ENCODE measurements around the gene ERP29. TPM values are rescaled to one million over a fixed set of nuclear protein-coding genes. Genes with fewer than 3 reads are reported as not detected.
A peak's percentile ranks its signal among the peaks of the same experiment; 100 is the strongest.

Gene ERP29
- total RNA-seq, 2 experiments from 2014 or later = 82.9 to 83.7 TPM

GRCh38 chr12:112018571-112019237 is 5.5 kb downstream of the ERP29 start:
- intact Hi-C loops (cut with micrococcal nuclease) = no loop called here
- Mint-ChIP-seq H3K36me3 (ENCODE audit: low read depth) (peaks cover 55% of the 10 kb centered on the region), H3K9me3 (no peaks in the 10 kb centered on the region), H3K4me3 (no peak overlapping the region), H3K4me1 (ENCODE audit: low read depth) (peaks cover 60% of the 10 kb centered on the region), H3K27ac (peak overlapping the region; percentile 39), H3K27me3 (no peaks in the 10 kb centered on the region)
- CTCF ChIA-PET = interaction anchor here (1.3 to 1.4 kb wide), 2 partner anchors 10 to 32 kb away, joined by 3 read pairs; no protein-coding TSS in a partner anchor
- ATAC-seq (no peak), DNase-seq (no peak)
- POLR2A ChIA-PET = interaction anchor here (1.0 kb wide), 2 partner anchors 13 to 24 kb away, joined by 3 to 5 read pairs; no protein-coding TSS in a partner anchor
- no peak for TF ChIP-seq CTCF (IDR thresholded peaks at IDR 0.05)

GRCh38 chr12:112020947-112021457 is 7.8 kb downstream of the ERP29 start:
- peak overlapping the region; percentile 65 for H3K27ac Mint-ChIP-seq
- no peaks in the 10 kb centered on the region for H3K27me3 Mint-ChIP-seq
- DNase-seq = no peak
- H3K9me3 Mint-ChIP-seq = no peaks in the 10 kb centered on the region
- POLR2A ChIA-PET = interaction anchor here (0.7 to 1.5 kb wide), 5 partner anchors 28 to 87 kb away, joined by 3 to 4 read pairs (median 3); no protein-coding TSS in a partner anchor
- H3K4me3 Mint-ChIP-seq = no peak overlapping the region
- no peak for ATAC-seq
- CTCF ChIA-PET = interaction anchor here (0.6 to 1.8 kb wide), 4 partner anchors 12 to 101 kb away, joined by 3 to 8 read pairs (median 3); no protein-coding TSS in a partner anchor
- H3K4me1 Mint-ChIP-seq (ENCODE audit: low read depth) = peaks cover 56% of the 10 kb centered on the region
- intact Hi-C loops (cut with micrococcal nuclease) = no loop called here
- H3K36me3 Mint-ChIP-seq (ENCODE audit: low read depth) = peaks cover 47% of the 10 kb centered on the region
- TF ChIP-seq CTCF (IDR thresholded peaks at IDR 0.05) = no peak

- CTCF ChIA-PET = interaction anchor here (1.0 to 1.8 kb wide), 5 partner anchors 8 to 365 kb away, joined by 3 to 5 read pairs (median 4); no protein-coding TSS in a partner anchor
- Mint-ChIP-seq H3K9me3 (no peaks in the 10 kb centered on the region), H3K4me3 (no peak overlapping the region), H3K4me1 (ENCODE audit: low read depth) (peaks cover 51% of the 10 kb centered on the region), H3K36me3 (ENCODE audit: low read depth) (peaks cover 40% of the 10 kb centered on the region), H3K27me3 (no peaks in the 10 kb centered on the region), H3K27ac (peak overlapping the region; percentile 79)
- ATAC-seq (no peak), DNase-seq (no peak)
- POLR2A ChIA-PET = interaction anchor here (1.0 to 3.2 kb wide), 3 partner anchors 9 to 15 kb away, joined by 3 to 32 read pairs (median 4); partner anchors contain the start of genes ERP29 and TMEM116
- intact Hi-C loops (cut with micrococcal nuclease) = no loop called here
- no peak for TF ChIP-seq CTCF (IDR thresholded peaks at IDR 0.05)
These were observed 9.2 kb downstream of the ERP29 start for GRCh38 chr12:112022241-112023016.

- Mint-ChIP-seq H3K27ac (peak overlapping the region; percentile 6), H3K4me1 (ENCODE audit: low read depth) (peaks cover 48% of the 10 kb centered on the region), H3K36me3 (ENCODE audit: low read depth) (peaks cover 37% of the 10 kb centered on the region), H3K9me3 (no peaks in the 10 kb centered on the region), H3K27me3 (no peaks in the 10 kb centered on the region), H3K4me3 (no peak overlapping the region)
- intact Hi-C loops (cut with micrococcal nuclease) = no loop called here
- POLR2A ChIA-PET = interaction anchor here (0.7 to 3.2 kb wide), 4 partner anchors 10 to 187 kb away, joined by 3 to 32 read pairs (median 3); partner anchors contain the start of genes ERP29 and TMEM116
- DNase-seq = no peak
- TF ChIP-seq CTCF (IDR thresholded peaks at IDR 0.05) = no peak
- no peak for ATAC-seq
- CTCF ChIA-PET = interaction anchor here (0.9 to 1.8 kb wide), 5 partner anchors 8 to 23 kb away, joined by 3 to 5 read pairs (median 3); partner anchors contain the start of genes ERP29 and TMEM116
These were observed 10.7 kb downstream of the ERP29 start for GRCh38 chr12:112023759-112024396.

All from activated CD8-positive, alpha-beta T cell treated with anti-CD3 and anti-CD28 coated beads for 36 hours (primary cell).